Measurements from ENCODE around the gene RAB40A.
"Not testable (repeated sequence)": the region's sequence is repeated elsewhere in the genome, so short reads cannot be mapped to it uniquely, and the experiment has no call there.

The RAB40A gene

DNA sequence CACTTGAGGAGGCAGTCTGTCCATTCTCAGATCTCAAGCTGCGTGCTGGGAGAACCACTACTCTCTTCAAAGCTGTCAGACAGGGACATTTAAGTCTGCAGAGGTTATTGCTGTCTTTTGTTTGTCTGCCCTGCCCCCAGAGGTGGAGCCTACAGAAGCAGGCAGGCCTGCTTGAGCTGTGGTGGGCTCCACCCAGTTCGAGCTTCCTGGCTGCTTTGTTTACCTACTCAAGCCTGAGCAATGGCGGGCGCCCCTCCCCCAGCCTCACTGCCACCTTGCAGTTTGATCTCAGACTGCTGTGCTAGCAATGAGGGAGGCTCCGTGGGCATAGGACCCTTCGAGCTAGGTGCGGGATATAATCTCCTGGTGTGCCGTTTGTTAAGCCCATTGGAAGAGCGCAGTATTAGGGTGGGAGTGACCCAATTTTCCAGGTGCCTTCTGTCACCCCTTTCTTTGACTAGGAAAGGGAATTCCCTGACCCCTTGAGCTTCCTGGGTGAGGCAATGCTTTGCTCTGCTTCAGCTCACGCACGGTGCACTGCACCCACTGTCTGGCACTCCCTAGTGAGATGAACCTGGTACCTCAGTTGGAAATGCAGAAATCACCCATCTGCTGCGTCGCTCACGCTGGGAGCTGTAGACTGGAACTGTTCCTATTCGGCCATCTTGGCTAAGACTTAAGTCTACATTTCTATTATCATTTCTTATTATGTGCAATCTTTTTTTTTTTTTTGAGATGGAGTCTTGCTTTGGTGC, 59.1 kb downstream of the RAB40A start:
- not testable (repeated sequence) for DNase-seq

DNA sequence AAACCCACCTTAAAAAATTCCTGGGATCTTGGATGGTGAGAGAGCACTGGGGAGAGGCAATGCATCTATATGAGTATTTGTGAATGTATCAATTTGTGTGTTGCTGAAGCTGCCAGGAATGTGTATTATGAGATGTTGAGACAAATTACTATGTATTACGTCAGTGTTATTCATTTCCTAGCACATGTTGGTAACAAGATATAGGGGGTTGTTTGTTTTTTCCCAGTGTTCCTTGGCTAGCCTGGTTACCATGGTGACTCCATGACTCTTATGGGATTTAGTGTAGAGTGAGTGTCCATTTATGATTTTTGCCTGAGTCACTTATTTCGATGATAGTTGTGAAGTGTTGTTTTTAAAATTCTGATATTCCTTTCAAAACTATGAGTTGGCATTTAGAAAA, 65.6 kb downstream of the RAB40A start:
- DNase-seq = no peak

Measured in DMS79 (cell line).